Measurements from ENCODE around the gene KCNG4.
A peak's percentile ranks its signal among the peaks of the same experiment; 100 is the strongest.

KCNG4 gene

DNA sequence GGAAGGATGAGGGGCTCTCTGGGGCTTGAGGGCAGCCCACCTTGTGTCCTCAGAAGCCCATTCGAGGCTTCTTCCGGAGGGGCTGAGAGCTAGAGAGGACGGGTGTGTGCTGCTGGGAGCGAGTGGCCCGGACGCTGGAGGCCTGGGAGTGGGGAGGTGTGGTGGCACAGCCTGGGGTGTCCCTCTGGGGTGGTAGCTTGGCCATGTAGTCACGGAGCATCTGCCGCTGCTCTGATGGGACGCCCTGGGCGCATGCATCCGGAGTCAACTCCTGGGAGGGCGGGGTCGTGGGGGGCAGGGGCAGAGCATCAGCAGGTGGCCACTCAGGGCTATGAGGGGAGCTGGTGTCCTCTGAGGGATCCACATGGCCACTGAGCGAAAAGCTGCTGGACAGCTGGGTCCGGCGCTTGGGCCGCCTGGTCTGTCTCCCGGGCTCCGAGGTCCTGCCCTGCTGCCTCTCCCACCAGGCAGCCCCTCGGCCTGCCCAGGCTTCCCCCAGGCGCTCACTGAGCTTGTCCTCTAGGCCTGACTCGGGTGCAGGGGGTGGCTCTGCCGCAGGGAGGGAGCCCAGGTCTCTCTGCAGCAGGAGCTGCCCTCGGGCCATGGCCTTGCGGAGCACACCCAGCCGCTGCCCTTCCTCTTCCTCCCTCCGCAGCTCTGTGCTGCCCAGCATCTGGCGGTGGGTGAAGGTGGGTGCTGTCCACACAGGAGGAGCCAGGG is 60.8 kb downstream of the KCNG4 start:
- TF ChIP-seq, protein P1, sequence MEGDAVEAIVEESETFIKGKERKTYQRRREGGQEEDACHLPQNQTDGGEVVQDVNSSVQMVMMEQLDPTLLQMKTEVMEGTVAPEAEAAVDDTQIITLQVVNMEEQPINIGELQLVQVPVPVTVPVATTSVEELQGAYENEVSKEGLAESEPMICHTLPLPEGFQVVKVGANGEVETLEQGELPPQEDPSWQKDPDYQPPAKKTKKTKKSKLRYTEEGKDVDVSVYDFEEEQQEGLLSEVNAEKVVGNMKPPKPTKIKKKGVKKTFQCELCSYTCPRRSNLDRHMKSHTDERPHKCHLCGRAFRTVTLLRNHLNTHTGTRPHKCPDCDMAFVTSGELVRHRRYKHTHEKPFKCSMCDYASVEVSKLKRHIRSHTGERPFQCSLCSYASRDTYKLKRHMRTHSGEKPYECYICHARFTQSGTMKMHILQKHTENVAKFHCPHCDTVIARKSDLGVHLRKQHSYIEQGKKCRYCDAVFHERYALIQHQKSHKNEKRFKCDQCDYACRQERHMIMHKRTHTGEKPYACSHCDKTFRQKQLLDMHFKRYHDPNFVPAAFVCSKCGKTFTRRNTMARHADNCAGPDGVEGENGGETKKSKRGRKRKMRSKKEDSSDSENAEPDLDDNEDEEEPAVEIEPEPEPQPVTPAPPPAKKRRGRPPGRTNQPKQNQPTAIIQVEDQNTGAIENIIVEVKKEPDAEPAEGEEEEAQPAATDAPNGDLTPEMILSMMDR (conservative IDR thresholded peaks at IDR 0.05; ENCODE audit: control insufficient read depth, insufficient read depth, low read depth, low read length) = no peak
- DNase-seq (ENCODE audit: low read depth) = no peak
- H3K4me3 ChIP-seq (ENCODE audit: control insufficient read depth, low read depth, low read length) = no peak overlapping the region

DNA sequence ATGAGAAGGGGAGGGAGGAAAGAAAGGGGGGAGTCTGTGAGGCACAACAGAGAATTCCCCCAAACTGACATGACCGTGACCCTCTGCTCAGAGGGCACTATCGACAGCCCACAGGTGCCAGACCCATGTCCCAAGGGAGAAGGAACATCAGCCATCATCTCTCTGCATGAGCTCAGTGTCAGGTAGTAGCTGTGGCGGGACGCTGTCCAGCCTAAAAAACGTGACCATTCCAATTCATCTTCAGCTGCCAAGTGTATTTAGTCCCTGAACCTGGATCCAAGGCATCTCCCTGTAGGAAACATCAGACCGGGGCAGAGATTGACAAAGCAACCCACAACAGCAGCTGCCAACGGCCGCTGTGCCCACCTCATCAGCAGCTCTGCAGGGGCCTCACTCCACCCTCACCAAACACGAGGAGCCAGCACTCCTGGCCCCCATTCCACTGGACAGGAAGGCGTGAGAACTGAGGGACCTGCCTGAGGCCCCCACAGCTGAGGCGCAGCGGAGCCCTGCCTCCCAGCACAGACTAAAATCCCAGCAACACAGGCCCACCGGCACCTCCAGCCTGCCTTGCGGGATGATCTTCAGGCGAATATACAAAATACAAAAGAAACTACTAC is 61.6 kb downstream of the KCNG4 start:
- no peak for DNase-seq (ENCODE audit: low read depth)
- TF ChIP-seq, protein P1 (conservative IDR thresholded peaks at IDR 0.05; ENCODE audit: control insufficient read depth, insufficient read depth, low read depth, low read length) = no peak
- H3K4me3 ChIP-seq (ENCODE audit: control insufficient read depth, low read depth, low read length) = no peak overlapping the region

DNA sequence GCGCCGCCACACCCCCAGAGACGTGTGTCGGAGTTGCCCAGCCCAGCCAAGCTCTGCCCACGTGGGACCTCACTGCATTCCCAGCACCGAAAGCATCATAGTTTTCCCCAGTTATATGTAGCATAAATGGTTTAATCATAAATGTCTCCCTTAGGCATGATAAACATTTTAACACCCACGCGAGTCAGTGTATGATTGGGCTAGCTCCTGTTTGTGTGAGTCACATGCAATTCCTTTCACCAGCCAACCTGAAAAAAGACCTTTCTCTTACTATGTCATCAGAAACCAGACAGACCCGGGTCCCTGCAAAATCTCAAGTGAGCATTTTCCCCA is 62.1 kb downstream of the KCNG4 start:
- DNase-seq (ENCODE audit: low read depth) = peak; percentile 61
- no peak overlapping the region for H3K4me3 ChIP-seq (ENCODE audit: control insufficient read depth, low read depth, low read length)
- TF ChIP-seq, protein P1 (conservative IDR thresholded peaks at IDR 0.05; ENCODE audit: control insufficient read depth, insufficient read depth, low read depth, low read length) = no peak

DNA sequence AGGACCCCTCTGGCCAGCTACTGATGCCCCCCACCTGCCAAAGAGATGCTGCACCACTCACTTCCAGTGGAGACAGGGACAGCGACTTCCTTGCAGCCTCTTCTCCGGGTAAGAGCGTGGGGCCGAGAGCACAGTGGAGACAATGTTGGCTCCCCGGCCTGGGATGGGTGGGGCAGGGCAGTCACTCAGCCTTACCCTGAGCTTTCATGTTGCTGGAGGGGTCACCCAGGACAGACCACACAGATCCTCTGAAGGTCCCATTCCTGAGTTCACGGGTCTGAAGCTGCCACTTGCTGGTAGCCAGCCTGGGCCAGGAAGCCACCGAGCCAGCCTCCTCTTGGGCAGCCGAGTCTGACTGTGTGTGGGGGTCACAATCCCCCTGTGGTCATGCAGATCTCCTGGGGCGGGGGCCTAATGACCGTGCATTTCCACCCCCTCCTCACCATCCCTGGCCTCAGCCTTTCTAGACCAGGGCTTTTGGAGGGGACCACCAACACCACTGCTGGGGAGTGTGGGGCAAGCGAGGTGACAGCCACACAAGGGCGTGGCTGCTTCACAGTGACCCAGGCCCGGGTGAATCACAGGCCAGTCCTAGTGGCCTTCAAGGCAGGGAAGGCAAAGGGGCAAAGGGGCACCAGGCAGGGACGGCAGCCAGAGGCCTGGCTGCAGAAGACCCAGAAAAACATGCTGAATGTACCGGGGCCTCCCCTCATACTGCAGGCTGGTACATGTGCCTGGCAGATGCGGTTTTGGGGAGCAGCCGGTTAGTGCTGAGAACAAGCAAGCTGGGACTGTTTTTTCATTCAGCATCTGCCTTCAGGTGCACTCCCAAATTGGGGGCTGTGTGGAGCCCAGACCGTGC is 63.4 kb downstream of the KCNG4 start:
- no peak overlapping the region for H3K4me3 ChIP-seq (ENCODE audit: control insufficient read depth, low read depth, low read length)
- no peak for DNase-seq (ENCODE audit: low read depth)
- TF ChIP-seq, protein P1 (conservative IDR thresholded peaks at IDR 0.05; ENCODE audit: control insufficient read depth, insufficient read depth, low read depth, low read length) = no peak

DNA sequence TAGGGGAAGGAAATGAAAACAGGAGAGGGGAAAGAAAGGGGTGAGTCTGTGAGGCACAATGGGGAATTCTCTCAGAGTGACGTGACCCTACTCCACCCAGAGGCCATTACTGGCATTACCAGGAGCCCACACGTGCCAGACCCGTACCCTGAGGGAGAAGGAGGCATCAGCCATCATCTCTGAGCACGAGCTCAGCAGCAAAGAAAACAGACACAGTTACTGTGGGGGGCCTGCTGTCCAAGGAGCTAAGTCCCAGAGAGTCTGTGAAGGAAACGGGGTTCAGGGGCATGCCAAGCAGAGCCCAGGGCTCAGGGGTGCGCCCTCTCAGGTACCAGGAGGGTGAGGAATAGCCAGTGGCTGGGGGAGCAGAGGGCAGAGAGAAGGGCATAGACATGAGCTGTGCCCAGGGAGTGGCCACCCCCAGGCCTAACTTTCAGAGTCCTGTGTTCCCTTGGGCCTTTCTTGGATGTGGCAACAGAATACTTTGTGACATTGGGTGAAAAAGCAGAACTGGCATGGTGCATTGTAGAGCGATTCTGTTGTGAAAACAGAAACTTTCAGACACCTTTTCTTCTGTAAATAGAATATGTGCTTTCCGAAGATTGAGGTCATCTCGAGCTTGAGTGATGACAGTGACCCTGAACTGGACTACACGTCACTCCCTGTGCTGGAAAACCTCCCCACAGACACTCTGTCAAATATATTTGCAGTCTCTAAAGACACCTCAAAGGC is 64.3 kb downstream of the KCNG4 start:
- TF ChIP-seq, protein P1 (conservative IDR thresholded peaks at IDR 0.05; ENCODE audit: control insufficient read depth, insufficient read depth, low read depth, low read length) = peak; percentile 84
- DNase-seq (ENCODE audit: low read depth) = peak; percentile 62
- H3K4me3 ChIP-seq (ENCODE audit: control insufficient read depth, low read depth, low read length) = no peak overlapping the region

DNA sequence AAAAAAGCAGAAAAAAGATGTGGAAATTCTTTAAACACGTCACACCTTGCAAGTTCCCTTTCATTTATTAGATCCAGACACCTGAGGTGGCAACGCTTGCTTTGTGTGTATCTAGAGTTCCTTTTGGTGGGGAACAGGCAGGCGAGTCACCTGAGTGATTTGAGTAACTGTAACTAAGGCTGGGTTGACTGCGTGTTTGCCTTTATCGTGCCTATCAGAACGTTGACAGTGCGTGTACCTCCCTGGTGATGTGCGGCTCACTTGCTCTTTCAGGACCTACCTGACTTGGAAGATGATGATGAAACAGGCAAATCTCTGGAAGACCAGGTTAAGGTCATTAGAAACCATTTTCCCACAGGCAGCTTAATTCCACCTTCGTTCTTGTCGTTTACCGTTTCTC is 65.4 kb downstream of the KCNG4 start:
- TF ChIP-seq, protein P1 (conservative IDR thresholded peaks at IDR 0.05; ENCODE audit: control insufficient read depth, insufficient read depth, low read depth, low read length) = no peak
- no peak for DNase-seq (ENCODE audit: low read depth)

More for the DNA sequence above, 65.4 kb downstream of the KCNG4 start:
- no peak overlapping the region for H3K4me3 ChIP-seq (ENCODE audit: control insufficient read depth, low read depth, low read length)

Data from fibroblast of mammary gland (primary cell).